ENCODE data around the gene PACS1. TPM values are rescaled to one million over a fixed set of nuclear protein-coding genes. Genes with fewer than 3 reads are reported as not detected.

The PACS1 gene
- polyA plus RNA-seq, 1 donor (not counting 4 experiments of a cell fraction or from before 2014, with no cell fraction given): 14.9 TPM

DNA sequence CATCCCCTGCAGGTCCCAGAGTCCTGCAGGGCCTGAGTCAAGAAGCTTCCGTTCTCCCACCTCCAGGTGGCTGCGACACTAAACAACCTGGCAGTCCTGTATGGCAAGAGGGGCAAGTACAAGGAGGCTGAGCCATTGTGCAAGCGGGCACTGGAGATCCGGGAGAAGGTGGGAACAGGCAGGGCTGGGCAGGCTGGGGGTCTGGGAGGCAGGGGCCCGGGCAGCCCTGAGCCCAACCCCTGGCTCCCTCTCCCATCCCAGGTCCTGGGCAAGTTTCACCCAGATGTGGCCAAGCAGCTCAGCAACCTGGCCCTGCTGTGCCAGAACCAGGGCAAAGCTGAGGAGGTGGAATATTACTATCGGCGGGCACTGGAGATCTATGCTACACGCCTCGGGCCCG, 193.7 kb downstream of the PACS1 start:
- peaks cover 7% of the 10 kb centered on the region for H3K79me2 ChIP-seq (ENCODE audit: control insufficient read depth, insufficient read depth, low read length)
- H2AFZ ChIP-seq (ENCODE audit: control insufficient read depth, low read length): no peak overlapping the region
- H3K4me2 ChIP-seq (ENCODE audit: control insufficient read depth, extremely low read depth, insufficient read depth, low read depth, low read length): no peak overlapping the region
- no peak overlapping the region for H3K9ac ChIP-seq (ENCODE audit: control insufficient read depth, extremely low read depth, insufficient read depth, low read length)
- TF ChIP-seq CTCF (optimal IDR thresholded peaks at IDR 0.05 in 1 of 3, IDR thresholded peaks at IDR 0.05 in 1 of 3, conservative IDR thresholded peaks at IDR 0.05 in 1 of 3; ENCODE audit: extremely low read depth in 1 of 3, insufficient read depth in 2 of 3, low read length in 3 of 3) (no peak), EZH2 (IDR thresholded peaks at IDR 0.05; ENCODE audit: low read length) (no peak)
- no peaks in the 10 kb centered on the region for H3K9me1 ChIP-seq (ENCODE audit: control insufficient read depth, extremely low read depth, insufficient read depth, low read length)
- H3K4me1 ChIP-seq (ENCODE audit: control insufficient read depth, extremely low read depth, insufficient read depth, low read length): peaks cover 6% of the 10 kb centered on the region
- H4K20me1 ChIP-seq (ENCODE audit: control insufficient read depth, extremely low read depth, insufficient read depth, low read length): peaks cover 2% of the 10 kb centered on the region
- FAIRE-seq (no peak), DNase-seq (ENCODE audit: low read depth, low spot score) (no peak)
- no peaks in the 10 kb centered on the region for H3K9me3 ChIP-seq (ENCODE audit: control insufficient read depth, low read depth, low read length)
- peaks cover 43 to 46% of the 10 kb centered on the region in 2 experiments for H3K36me3 ChIP-seq (ENCODE audit: control insufficient read depth in 2 of 2, extremely low read depth in 1 of 2, insufficient read depth in 2 of 2, low read length in 2 of 2)
- H3K4me3 ChIP-seq (ENCODE audit: control insufficient read depth in 2 of 3, extremely low read depth in 1 of 3, insufficient read depth in 2 of 3, low read depth in 1 of 3, low read length in 3 of 3): no peak overlapping the region
- dilution Hi-C loops (cut with MboI; ENCODE audit: extremely low pct_ligation_motif_present, low sequenced_read_pairs): no loop called here
- no peak overlapping the region for H3K27ac ChIP-seq (ENCODE audit: control insufficient read depth, insufficient read depth, low read length)
- no peaks in the 10 kb centered on the region for H3K27me3 ChIP-seq (ENCODE audit: control insufficient read depth, extremely low read depth, insufficient read depth, low read length)

DNA sequence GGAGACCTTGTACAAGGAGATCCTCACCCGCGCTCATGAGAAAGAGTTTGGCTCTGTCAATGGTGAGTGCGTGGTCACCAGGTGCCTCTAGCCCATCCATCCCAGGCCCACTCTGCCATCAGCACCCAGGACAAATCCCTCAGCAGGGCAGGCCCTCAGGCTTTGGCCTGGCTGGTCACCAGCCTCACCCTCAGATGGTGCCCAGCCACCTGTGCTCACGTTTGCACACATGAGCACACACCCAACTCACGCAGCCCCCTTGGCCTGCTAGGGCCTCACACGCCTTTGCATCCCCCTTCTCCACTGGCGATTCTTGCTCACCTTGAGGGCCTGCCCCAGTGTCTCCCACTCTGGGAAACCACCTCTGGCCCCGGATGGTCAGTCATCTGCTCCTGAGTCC, 194.3 kb downstream of the PACS1 start:
- Histone ChIP-seq H3K4me3 (ENCODE audit: control insufficient read depth in 2 of 3, extremely low read depth in 1 of 3, insufficient read depth in 2 of 3, low read depth in 1 of 3, low read length in 3 of 3) (no peak overlapping the region), H3K27ac (ENCODE audit: control insufficient read depth, insufficient read depth, low read length) (no peak overlapping the region), H4K20me1 (ENCODE audit: control insufficient read depth, extremely low read depth, insufficient read depth, low read length) (peaks cover 2% of the 10 kb centered on the region), H3K9me3 (ENCODE audit: control insufficient read depth, low read depth, low read length) (no peaks in the 10 kb centered on the region), H3K4me1 (ENCODE audit: control insufficient read depth, extremely low read depth, insufficient read depth, low read length) (peaks cover 3% of the 10 kb centered on the region), H3K79me2 (ENCODE audit: control insufficient read depth, insufficient read depth, low read length) (peaks cover 9% of the 10 kb centered on the region), H3K9me1 (ENCODE audit: control insufficient read depth, extremely low read depth, insufficient read depth, low read length) (no peaks in the 10 kb centered on the region), H3K4me2 (ENCODE audit: control insufficient read depth, extremely low read depth, insufficient read depth, low read depth, low read length) (no peak overlapping the region), H3K9ac (ENCODE audit: control insufficient read depth, extremely low read depth, insufficient read depth, low read length) (no peak overlapping the region), H2AFZ (ENCODE audit: control insufficient read depth, low read length) (no peak overlapping the region), H3K36me3 (ENCODE audit: control insufficient read depth in 2 of 2, extremely low read depth in 1 of 2, insufficient read depth in 2 of 2, low read length in 2 of 2) (peaks cover 41 to 43% of the 10 kb centered on the region in 2 experiments), H3K27me3 (ENCODE audit: control insufficient read depth, extremely low read depth, insufficient read depth, low read length) (no peaks in the 10 kb centered on the region)
- DNase-seq (ENCODE audit: low read depth, low spot score) (no peak), FAIRE-seq (no peak)
- dilution Hi-C loops (cut with MboI; ENCODE audit: extremely low pct_ligation_motif_present, low sequenced_read_pairs): no loop called here
- TF ChIP-seq CTCF (optimal IDR thresholded peaks at IDR 0.05 in 1 of 3, IDR thresholded peaks at IDR 0.05 in 1 of 3, conservative IDR thresholded peaks at IDR 0.05 in 1 of 3; ENCODE audit: extremely low read depth in 1 of 3, insufficient read depth in 2 of 3, low read length in 3 of 3): no peak
- TF ChIP-seq EZH2 (IDR thresholded peaks at IDR 0.05; ENCODE audit: low read length): no peak
